GM23338 (cell line): ENCODE data around the gene APOA1. TPM values are rescaled to one million over a fixed set of nuclear protein-coding genes. Genes with fewer than 3 reads are reported as not detected.

ENCODE experiments used
- ATAC-seq: fragments of 200-7000 bp; cut with Tn5 transposase; 3 replicates; pipeline ENCODE4 v1.9.1; 2020
- DNase-seq: peaks from one replicate; pipeline ENCODE4 v3.0.0-alpha.2; 2015; ENCODE audit warnings: low spot score
- H2AFZ ChIP-seq: fragments of 200-600 bp; sonication (generic); 2 replicates; pipeline ENCODE4 v1.8.0; 2016; ENCODE audit warnings: antibody characterized with exemption, mild to moderate bottlenecking, moderate library complexity
- H3F3A ChIP-seq: fragments of 200-600 bp; sonication (generic); replicated peaks from 2 replicates; pipeline ENCODE4 v1.8.0; 2017; ENCODE audit warnings: antibody characterized with exemption, mixed run types, low read depth
- H3K27ac ChIP-seq: fragments of 200-600 bp; sonication (generic); 2 replicates; pipeline ENCODE4 v1.6.1; 2016; ENCODE audit warnings: low read depth
- H3K27me3 ChIP-seq: fragments of 200-600 bp; sonication (generic); 2 replicates; pipeline ENCODE4 v1.8.0; 2016; ENCODE audit warnings: mild to moderate bottlenecking, mixed run types, moderate library complexity; ENCODE audit not compliant: insufficient read depth
- H3K36me3 ChIP-seq: fragments of 200-600 bp; sonication (generic); 2 replicates; pipeline ENCODE4 v1.8.0; 2016; ENCODE audit warnings: mild to moderate bottlenecking; ENCODE audit not compliant: insufficient read depth
- H3K4me1 ChIP-seq: fragments of 200-600 bp; sonication (generic); 2 replicates; pipeline ENCODE4 v1.8.0; 2016; ENCODE audit warnings: mild to moderate bottlenecking, moderate library complexity; ENCODE audit not compliant: insufficient read depth
- H3K4me2 ChIP-seq: fragments of 200-600 bp; sonication (generic); 2 replicates; pipeline ENCODE4 v1.7.1; 2017; ENCODE audit warnings: mixed run types
- H3K4me3 ChIP-seq: fragments of 200-600 bp; sonication (generic); 2 replicates; pipeline ENCODE4 v1.6.1; 2016; ENCODE audit warnings: mixed run types
- H3K79me2 ChIP-seq: fragments of 200-600 bp; sonication (generic); replicated peaks from 2 replicates; pipeline ENCODE4 v1.8.0; 2017; ENCODE audit warnings: mild to moderate bottlenecking; ENCODE audit not compliant: insufficient read depth
- H3K9me2 ChIP-seq: fragments of 200-600 bp; sonication (generic); 2 replicates; pipeline ENCODE4 v1.8.0; 2017; ENCODE audit not compliant: insufficient read depth
- H4K20me1 ChIP-seq: fragments of 200-600 bp; sonication (generic); replicated peaks from 2 replicates; pipeline ENCODE4 v1.8.0; 2017; ENCODE audit warnings: mild to moderate bottlenecking; ENCODE audit not compliant: insufficient read depth
- H3K27ac Mint-ChIP-seq: 2 replicates; pipeline ENCODE4 v1.8.0; 2020; ENCODE audit warnings: inconsistent platforms, mild to moderate bottlenecking, moderate library complexity, mixed read lengths
- H3K27me3 Mint-ChIP-seq: 3 replicates; pipeline ENCODE4 v1.8.0; 2022; ENCODE audit warnings: low read depth, mild to moderate bottlenecking, moderate library complexity, mixed read lengths, inconsistent platforms; ENCODE audit not compliant: insufficient read depth, poor library complexity
- H3K36me3 Mint-ChIP-seq: 3 replicates; pipeline ENCODE4 v1.8.0; 2021; ENCODE audit warnings: low read depth, mild to moderate bottlenecking, inconsistent platforms, moderate library complexity, mixed read lengths
- H3K4me1 Mint-ChIP-seq: 3 replicates; pipeline ENCODE4 v1.8.0; 2020; ENCODE audit warnings: mild to moderate bottlenecking, inconsistent platforms, mixed read lengths
- H3K4me3 Mint-ChIP-seq: 3 replicates; pipeline ENCODE4 v1.8.0; 2021; ENCODE audit warnings: moderate library complexity, mild to moderate bottlenecking, inconsistent platforms, mixed read lengths
- H3K9me3 Mint-ChIP-seq: 3 replicates; pipeline ENCODE4 v1.8.0; 2020; ENCODE audit warnings: moderate library complexity, mild to moderate bottlenecking, inconsistent platforms, mixed read lengths
- CREB1 ChIP-seq: fragments of 250-450 bp; sonication (Bioruptor Pico); IDR thresholded peaks from 2 replicates; pipeline ENCODE4 v1.5.0; 2020; ENCODE audit warnings: low read depth, mild to moderate bottlenecking, moderate library complexity
- EZH2 ChIP-seq: fragments of 200-600 bp; sonication (generic); IDR thresholded peaks from one replicate; pipeline ENCODE4 v1.8.0; 2017; ENCODE audit warnings: antibody characterized with exemption, mild to moderate bottlenecking, low read depth; ENCODE audit not compliant: unreplicated experiment
- EZH2phosphoT487 ChIP-seq: fragments of 200-600 bp; sonication (generic); IDR thresholded peaks from one replicate; pipeline ENCODE4 v1.8.1; 2018; ENCODE audit warnings: antibody characterized with exemption; ENCODE audit not compliant: unreplicated experiment
- JUNB ChIP-seq: IDR thresholded peaks from one replicate; pipeline ENCODE4 v1.6.1; 2016; ENCODE audit warnings: antibody characterized with exemption; ENCODE audit not compliant: unreplicated experiment
- NANOG ChIP-seq: IDR thresholded peaks from 2 replicates; pipeline ENCODE4 v1.6.1; 2016; ENCODE audit warnings: antibody characterized with exemption, borderline replicate concordance
- POLR2AphosphoS5 ChIP-seq: IDR thresholded peaks from 2 replicates; pipeline ENCODE4 v1.6.1; 2016; ENCODE audit warnings: antibody characterized with exemption, low read depth
- STAT1 ChIP-seq: IDR thresholded peaks from one replicate; pipeline ENCODE4 v1.6.1; 2016; ENCODE audit warnings: antibody characterized with exemption; ENCODE audit not compliant: unreplicated experiment
- ZNF114 ChIP-seq: fragments of 250-450 bp; sonication (Bioruptor Pico); IDR thresholded peaks from 2 replicates; pipeline ENCODE4 v1.5.0; 2020; ENCODE audit warnings: mild to moderate bottlenecking, moderate library complexity
- ZNF331 ChIP-seq: fragments of 250-450 bp; sonication (Bioruptor Pico); IDR thresholded peaks from 2 replicates; pipeline ENCODE4 v1.5.0; 2020; ENCODE audit warnings: low read depth, mild to moderate bottlenecking, moderate library complexity
- polyA plus RNA-seq: library from polyadenylated mRNA; unstranded; fragments of >200 nt; fragmentation: Nextera tagmentation; extraction: Ambion mirVana; gene quantifications from 2 replicates; pipeline ENCODE4 v1.2.1, GENCODE V29; 2016
- total RNA-seq: library from RNA; depleted of rRNA; stranded (reverse); fragments of >200 nt; shearing (Covaris generic); gene quantifications from 2 replicates; pipeline ENCODE4 v1.2.3, GENCODE V29; 2014
- TF ChIP-seq, protein P1 (sequence below), 2 experiments: fragments of 200-600 bp in 1 of 2; sonication (generic) in 1 of 2; conservative IDR thresholded peaks; 2 replicates each; pipeline versions ENCODE4 v1.5.1 to v1.6.1; 2016 to 2017; ENCODE audit warnings: antibody characterized with exemption in 2 of 2, low read depth in 2 of 2, mild to moderate bottlenecking in 2 of 2, moderate library complexity in 1 of 2
- TF ChIP-seq, protein P2 (sequence below): fragments of 250-450 bp; sonication (Bioruptor Pico); IDR thresholded peaks from 2 replicates; pipeline ENCODE4 v1.5.0; 2020; ENCODE audit warnings: mild to moderate bottlenecking, moderate library complexity
- TF ChIP-seq, protein P3 (sequence below): IDR thresholded peaks from 2 replicates; pipeline ENCODE4 v1.6.1; 2016; ENCODE audit warnings: antibody characterized with exemption
- TF ChIP-seq, protein P4 (sequence below): IDR thresholded peaks from one replicate; pipeline ENCODE4 v1.6.1; 2018; ENCODE audit warnings: antibody characterized with exemption; ENCODE audit not compliant: unreplicated experiment

APOA1 gene
- total and polyA plus RNA-seq, 2 experiments from 2014 or later, result 0.60 TPM; not detected in 1

DNA sequence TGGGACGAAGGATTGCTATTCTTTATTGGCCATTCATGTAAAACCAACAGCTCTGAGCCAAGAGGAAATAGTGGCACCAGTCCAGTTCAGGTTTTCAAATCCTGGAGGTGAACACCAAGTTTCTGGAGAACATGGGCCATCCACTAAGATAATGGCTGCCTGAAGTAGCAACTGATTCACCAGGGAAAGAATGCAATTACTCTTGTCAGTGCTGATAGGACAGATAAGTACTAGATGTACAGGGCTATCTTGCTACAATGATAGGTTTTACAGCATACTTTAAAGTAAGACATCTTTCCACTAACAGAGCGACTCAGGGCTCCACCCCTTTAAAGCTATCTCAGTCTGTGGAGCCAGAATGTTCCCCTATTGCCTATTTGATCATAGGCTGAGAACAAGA is 36.8 kb upstream of the APOA1 start:
- Histone ChIP-seq H3K79me2 (no peaks in the 10 kb centered on the region), H2AFZ (no peak overlapping the region), H3K36me3 (no peaks in the 10 kb centered on the region), H3K4me1 (no peaks in the 10 kb centered on the region; the same call in 1 of the 2 replicates), H3K4me3 (no peak overlapping the region), H3K9me2 (no peaks in the 10 kb centered on the region), H3F3A (no peaks in the 10 kb centered on the region), H3K27me3 (no peaks in the 10 kb centered on the region), H3K27ac (no peak overlapping the region), H4K20me1 (no peaks in the 10 kb centered on the region; the same call in 1 of the 2 replicates), H3K4me2 (no peak overlapping the region)
- TF ChIP-seq ZNF331 (no peak), POLR2AphosphoS5 (no peak), JUNB (no peak), ZNF114 (CRISPR knock-in tag) (no peak), STAT1 (no peak), CREB1 (CRISPR knock-in tag) (no peak), EZH2phosphoT487 (no peak), EZH2 (no peak), NANOG (no peak)
- TF ChIP-seq, protein P1, sequence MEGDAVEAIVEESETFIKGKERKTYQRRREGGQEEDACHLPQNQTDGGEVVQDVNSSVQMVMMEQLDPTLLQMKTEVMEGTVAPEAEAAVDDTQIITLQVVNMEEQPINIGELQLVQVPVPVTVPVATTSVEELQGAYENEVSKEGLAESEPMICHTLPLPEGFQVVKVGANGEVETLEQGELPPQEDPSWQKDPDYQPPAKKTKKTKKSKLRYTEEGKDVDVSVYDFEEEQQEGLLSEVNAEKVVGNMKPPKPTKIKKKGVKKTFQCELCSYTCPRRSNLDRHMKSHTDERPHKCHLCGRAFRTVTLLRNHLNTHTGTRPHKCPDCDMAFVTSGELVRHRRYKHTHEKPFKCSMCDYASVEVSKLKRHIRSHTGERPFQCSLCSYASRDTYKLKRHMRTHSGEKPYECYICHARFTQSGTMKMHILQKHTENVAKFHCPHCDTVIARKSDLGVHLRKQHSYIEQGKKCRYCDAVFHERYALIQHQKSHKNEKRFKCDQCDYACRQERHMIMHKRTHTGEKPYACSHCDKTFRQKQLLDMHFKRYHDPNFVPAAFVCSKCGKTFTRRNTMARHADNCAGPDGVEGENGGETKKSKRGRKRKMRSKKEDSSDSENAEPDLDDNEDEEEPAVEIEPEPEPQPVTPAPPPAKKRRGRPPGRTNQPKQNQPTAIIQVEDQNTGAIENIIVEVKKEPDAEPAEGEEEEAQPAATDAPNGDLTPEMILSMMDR (conservative IDR thresholded peaks at IDR 0.05; ENCODE audit: low read depth in 2 of 2), result no peak
- TF ChIP-seq, protein P2, sequence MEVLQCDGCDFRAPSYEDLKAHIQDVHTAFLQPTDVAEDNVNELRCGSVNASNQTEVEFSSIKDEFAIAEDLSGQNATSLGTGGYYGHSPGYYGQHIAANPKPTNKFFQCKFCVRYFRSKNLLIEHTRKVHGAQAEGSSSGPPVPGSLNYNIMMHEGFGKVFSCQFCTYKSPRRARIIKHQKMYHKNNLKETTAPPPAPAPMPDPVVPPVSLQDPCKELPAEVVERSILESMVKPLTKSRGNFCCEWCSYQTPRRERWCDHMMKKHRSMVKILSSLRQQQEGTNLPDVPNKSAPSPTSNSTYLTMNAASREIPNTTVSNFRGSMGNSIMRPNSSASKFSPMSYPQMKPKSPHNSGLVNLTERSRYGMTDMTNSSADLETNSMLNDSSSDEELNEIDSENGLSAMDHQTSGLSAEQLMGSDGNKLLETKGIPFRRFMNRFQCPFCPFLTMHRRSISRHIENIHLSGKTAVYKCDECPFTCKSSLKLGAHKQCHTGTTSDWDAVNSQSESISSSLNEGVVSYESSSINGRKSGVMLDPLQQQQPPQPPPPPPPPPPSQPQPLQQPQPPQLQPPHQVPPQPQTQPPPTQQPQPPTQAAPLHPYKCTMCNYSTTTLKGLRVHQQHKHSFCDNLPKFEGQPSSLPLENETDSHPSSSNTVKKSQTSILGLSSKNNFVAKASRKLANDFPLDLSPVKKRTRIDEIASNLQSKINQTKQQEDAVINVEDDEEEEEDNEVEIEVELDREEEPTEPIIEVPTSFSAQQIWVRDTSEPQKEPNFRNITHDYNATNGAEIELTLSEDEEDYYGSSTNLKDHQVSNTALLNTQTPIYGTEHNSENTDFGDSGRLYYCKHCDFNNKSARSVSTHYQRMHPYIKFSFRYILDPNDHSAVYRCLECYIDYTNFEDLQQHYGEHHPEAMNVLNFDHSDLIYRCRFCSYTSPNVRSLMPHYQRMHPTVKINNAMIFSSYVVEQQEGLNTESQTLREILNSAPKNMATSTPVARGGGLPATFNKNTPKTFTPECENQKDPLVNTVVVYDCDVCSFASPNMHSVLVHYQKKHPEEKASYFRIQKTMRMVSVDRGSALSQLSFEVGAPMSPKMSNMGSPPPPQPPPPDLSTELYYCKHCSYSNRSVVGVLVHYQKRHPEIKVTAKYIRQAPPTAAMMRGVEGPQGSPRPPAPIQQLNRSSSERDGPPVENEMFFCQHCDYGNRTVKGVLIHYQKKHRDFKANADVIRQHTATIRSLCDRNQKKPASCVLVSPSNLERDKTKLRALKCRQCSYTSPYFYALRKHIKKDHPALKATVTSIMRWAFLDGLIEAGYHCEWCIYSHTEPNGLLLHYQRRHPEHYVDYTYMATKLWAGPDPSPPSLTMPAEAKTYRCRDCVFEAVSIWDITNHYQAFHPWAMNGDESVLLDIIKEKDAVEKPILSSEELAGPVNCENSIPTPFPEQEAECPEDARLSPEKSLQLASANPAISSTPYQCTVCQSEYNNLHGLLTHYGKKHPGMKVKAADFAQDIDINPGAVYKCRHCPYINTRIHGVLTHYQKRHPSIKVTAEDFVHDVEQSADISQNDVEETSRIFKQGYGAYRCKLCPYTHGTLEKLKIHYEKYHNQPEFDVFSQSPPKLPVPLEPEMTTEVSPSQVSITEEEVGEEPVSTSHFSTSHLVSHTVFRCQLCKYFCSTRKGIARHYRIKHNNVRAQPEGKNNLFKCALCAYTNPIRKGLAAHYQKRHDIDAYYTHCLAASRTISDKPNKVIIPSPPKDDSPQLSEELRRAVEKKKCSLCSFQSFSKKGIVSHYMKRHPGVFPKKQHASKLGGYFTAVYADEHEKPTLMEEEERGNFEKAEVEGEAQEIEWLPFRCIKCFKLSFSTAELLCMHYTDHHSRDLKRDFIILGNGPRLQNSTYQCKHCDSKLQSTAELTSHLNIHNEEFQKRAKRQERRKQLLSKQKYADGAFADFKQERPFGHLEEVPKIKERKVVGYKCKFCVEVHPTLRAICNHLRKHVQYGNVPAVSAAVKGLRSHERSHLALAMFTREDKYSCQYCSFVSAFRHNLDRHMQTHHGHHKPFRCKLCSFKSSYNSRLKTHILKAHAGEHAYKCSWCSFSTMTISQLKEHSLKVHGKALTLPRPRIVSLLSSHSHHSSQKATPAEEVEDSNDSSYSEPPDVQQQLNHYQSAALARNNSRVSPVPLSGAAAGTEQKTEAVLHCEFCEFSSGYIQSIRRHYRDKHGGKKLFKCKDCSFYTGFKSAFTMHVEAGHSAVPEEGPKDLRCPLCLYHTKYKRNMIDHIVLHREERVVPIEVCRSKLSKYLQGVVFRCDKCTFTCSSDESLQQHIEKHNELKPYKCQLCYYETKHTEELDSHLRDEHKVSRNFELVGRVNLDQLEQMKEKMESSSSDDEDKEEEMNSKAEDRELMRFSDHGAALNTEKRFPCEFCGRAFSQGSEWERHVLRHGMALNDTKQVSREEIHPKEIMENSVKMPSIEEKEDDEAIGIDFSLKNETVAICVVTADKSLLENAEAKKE (CRISPR knock-in tag), result no peak
- TF ChIP-seq, protein P3, sequence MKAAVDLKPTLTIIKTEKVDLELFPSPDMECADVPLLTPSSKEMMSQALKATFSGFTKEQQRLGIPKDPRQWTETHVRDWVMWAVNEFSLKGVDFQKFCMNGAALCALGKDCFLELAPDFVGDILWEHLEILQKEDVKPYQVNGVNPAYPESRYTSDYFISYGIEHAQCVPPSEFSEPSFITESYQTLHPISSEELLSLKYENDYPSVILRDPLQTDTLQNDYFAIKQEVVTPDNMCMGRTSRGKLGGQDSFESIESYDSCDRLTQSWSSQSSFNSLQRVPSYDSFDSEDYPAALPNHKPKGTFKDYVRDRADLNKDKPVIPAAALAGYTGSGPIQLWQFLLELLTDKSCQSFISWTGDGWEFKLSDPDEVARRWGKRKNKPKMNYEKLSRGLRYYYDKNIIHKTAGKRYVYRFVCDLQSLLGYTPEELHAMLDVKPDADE, result no peak
- TF ChIP-seq, protein P4, sequence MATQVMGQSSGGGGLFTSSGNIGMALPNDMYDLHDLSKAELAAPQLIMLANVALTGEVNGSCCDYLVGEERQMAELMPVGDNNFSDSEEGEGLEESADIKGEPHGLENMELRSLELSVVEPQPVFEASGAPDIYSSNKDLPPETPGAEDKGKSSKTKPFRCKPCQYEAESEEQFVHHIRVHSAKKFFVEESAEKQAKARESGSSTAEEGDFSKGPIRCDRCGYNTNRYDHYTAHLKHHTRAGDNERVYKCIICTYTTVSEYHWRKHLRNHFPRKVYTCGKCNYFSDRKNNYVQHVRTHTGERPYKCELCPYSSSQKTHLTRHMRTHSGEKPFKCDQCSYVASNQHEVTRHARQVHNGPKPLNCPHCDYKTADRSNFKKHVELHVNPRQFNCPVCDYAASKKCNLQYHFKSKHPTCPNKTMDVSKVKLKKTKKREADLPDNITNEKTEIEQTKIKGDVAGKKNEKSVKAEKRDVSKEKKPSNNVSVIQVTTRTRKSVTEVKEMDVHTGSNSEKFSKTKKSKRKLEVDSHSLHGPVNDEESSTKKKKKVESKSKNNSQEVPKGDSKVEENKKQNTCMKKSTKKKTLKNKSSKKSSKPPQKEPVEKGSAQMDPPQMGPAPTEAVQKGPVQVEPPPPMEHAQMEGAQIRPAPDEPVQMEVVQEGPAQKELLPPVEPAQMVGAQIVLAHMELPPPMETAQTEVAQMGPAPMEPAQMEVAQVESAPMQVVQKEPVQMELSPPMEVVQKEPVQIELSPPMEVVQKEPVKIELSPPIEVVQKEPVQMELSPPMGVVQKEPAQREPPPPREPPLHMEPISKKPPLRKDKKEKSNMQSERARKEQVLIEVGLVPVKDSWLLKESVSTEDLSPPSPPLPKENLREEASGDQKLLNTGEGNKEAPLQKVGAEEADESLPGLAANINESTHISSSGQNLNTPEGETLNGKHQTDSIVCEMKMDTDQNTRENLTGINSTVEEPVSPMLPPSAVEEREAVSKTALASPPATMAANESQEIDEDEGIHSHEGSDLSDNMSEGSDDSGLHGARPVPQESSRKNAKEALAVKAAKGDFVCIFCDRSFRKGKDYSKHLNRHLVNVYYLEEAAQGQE, result no peak
- H3K4me3 Mint-ChIP-seq, result no peak overlapping the region
- ATAC-seq (no peak), DNase-seq (no peak)
- peaks cover 16% of the 10 kb centered on the region; the same call in 2 of the 3 replicates for H3K36me3 Mint-ChIP-seq
- H3K4me1 Mint-ChIP-seq, result peaks cover 3% of the 10 kb centered on the region; the same call in 2 of the 3 replicates
- no peaks in the 10 kb centered on the region for H3K9me3 Mint-ChIP-seq
- no peak overlapping the region for H3K27ac Mint-ChIP-seq
- H3K27me3 Mint-ChIP-seq, result no peaks in the 10 kb centered on the region
